GM12878 (cell line): ENCODE results near the gene ARRDC4. TPM values are rescaled to one million over a fixed set of nuclear protein-coding genes. Genes with fewer than 3 reads are reported as not detected.

ENCODE experiments used
- ATAC-seq: fragments of 200-7000 bp; cut with Tn5 transposase; 3 replicates; pipeline ENCODE4 v1.9.1; 2020; ENCODE audit warnings: mild to moderate bottlenecking, moderate library complexity
- Bru-seq: library from RNA; stranded (reverse); fragments of 400-500 nt; gene quantifications from one replicate; lab custom pipeline; 2021; lab: Mats Ljungman, UMichigan
- BruChase-seq, 2 experiments: library from RNA; stranded (reverse); fragments of 400-500 nt; gene quantifications; one replicate each; lab custom pipeline; 2021; lab: Mats Ljungman, UMichigan
- BruUV-seq: library from RNA; stranded (reverse); fragments of 400-500 nt; replicated peaks from 2 replicates; lab custom pipeline; 2021; lab: Mats Ljungman, UMichigan
- CTCF ChIA-PET: fragments of 300-600 bp; sonication (Branson Sonifier 250); formaldehyde crosslinking; extraction: SDS; loops from one replicate; lab custom pipeline; 2021; ENCODE audit warnings: inconsistent platforms; lab: Yijun Ruan, JAX
- POLR2A ChIA-PET: fragments of 350-600 bp; formaldehyde crosslinking; extraction: SDS; loops from one replicate; lab custom pipeline; 2021; ENCODE audit warnings: inconsistent platforms; lab: Charles Lee
- RAD21 ChIA-PET: fragments of 300-600 bp; sonication (Branson Sonifier 250); formaldehyde crosslinking; loops from one replicate; lab custom pipeline; 2023; ENCODE audit warnings: antibody characterized with exemption; ENCODE audit not compliant: unreplicated experiment; lab: Charles Lee
- SMC1A ChIA-PET: fragments of 300-600 bp; sonication (Branson Sonifier 250); formaldehyde crosslinking; loops from one replicate; lab custom pipeline; 2023; ENCODE audit not compliant: unreplicated experiment, uncharacterized antibody; lab: Charles Lee
- DNase-seq: peaks from one replicate; pipeline ENCODE4 v3.0.0-alpha.2; 2011; ENCODE audit warnings: low read depth, low spot score
- FAIRE-seq: peaks from 3 replicates; lab custom pipeline; 2011; peaks lifted over from hg19 to GRCh38; lab: Jason Lieb, UNC
- H2AFZ ChIP-seq: 2 replicates; pipeline ENCODE4 v1.6.0; 2011; ENCODE audit warnings: low read depth, low read length, control low read depth; ENCODE audit not compliant: control insufficient read depth
- H3K27ac ChIP-seq: 2 replicates; pipeline ENCODE4 v1.5.1; 2011; ENCODE audit warnings: control low read depth; ENCODE audit not compliant: control insufficient read depth, insufficient read depth
- H3K27me3 ChIP-seq, 2 experiments: replicated peaks in 1 of 2; 2 replicates each; pipeline versions ENCODE4 v1.6.0 to v1.6.1; 2011; ENCODE audit warnings: low read length in 1 of 2; ENCODE audit not compliant: control insufficient read depth in 2 of 2, insufficient read depth in 2 of 2
- H3K36me3 ChIP-seq, 2 experiments: 2 replicates each; pipeline ENCODE4 v1.5.1; 2011; ENCODE audit warnings: low read length in 1 of 2; ENCODE audit not compliant: control insufficient read depth in 2 of 2, insufficient read depth in 2 of 2
- H3K4me1 ChIP-seq: 2 replicates; pipeline ENCODE4 v1.6.1; 2011; ENCODE audit warnings: mild to moderate bottlenecking, low read length, moderate library complexity, mixed read lengths; ENCODE audit not compliant: control insufficient read depth, insufficient read depth
- H3K4me2 ChIP-seq: 2 replicates; pipeline ENCODE4 v1.6.0; 2011; ENCODE audit warnings: control low read depth; ENCODE audit not compliant: control insufficient read depth, insufficient read depth
- H3K4me3 ChIP-seq: fragments of 200-600 bp; sonication (generic); 2 replicates; pipeline ENCODE4 v1.5.1; 2016
- H3K79me2 ChIP-seq: 2 replicates; pipeline ENCODE4 v1.6.0; 2011; ENCODE audit warnings: low read length; ENCODE audit not compliant: control insufficient read depth, insufficient read depth
- H3K9ac ChIP-seq: 2 replicates; pipeline ENCODE4 v1.8.0; 2011; ENCODE audit warnings: low read length, control low read depth, mixed read lengths; ENCODE audit not compliant: control insufficient read depth, insufficient read depth
- H3K9me3 ChIP-seq: replicated peaks from 3 replicates; pipeline ENCODE4 v1.5.1; 2011; ENCODE audit warnings: mild to moderate bottlenecking, low read length; ENCODE audit not compliant: control insufficient read depth, insufficient read depth
- H4K20me1 ChIP-seq: 2 replicates; pipeline ENCODE4 v1.6.0; 2011; ENCODE audit not compliant: control insufficient read depth, insufficient read depth
- ATF7 ChIP-seq: fragments of 450-650 bp; IDR thresholded peaks from 2 replicates; pipeline ENCODE4 v1.6.1; 2016; ENCODE audit warnings: low read depth, mild to moderate bottlenecking
- BRCA1 ChIP-seq: IDR thresholded peaks from 2 replicates; pipeline ENCODE4 v1.6.1; 2011; ENCODE audit warnings: low read depth, low read length, improper control_type of control experiment
- CEBPB ChIP-seq, 2 experiments: fragments of 150-350 bp in 1 of 2; IDR thresholded peaks; 2 replicates each; pipeline ENCODE4 v1.6.1; 2012 to 2014; ENCODE audit warnings: low read depth in 2 of 2, low read length in 2 of 2, borderline replicate concordance in 1 of 2, inconsistent platforms in 1 of 2
- DPF2 ChIP-seq: fragments of 450-650 bp; IDR thresholded peaks from 2 replicates; pipeline ENCODE4 v1.6.1; 2017; ENCODE audit warnings: mild to moderate bottlenecking
- EGR1 ChIP-seq, 2 experiments: IDR thresholded peaks; 1 replicate in 1 of 2; 2 replicates in 1 of 2; pipeline ENCODE4 v1.6.1; 2011 to 2012; ENCODE audit warnings: low read depth in 2 of 2, low read length in 2 of 2, borderline replicate concordance in 1 of 2, mild to moderate bottlenecking in 1 of 2, moderate library complexity in 1 of 2
- FOXM1 ChIP-seq: IDR thresholded peaks from 2 replicates; pipeline ENCODE4 v1.6.1; 2012; ENCODE audit warnings: low read depth, mild to moderate bottlenecking, inconsistent platforms, low read length, moderate library complexity
- HCFC1 ChIP-seq: fragments of 150-350 bp; IDR thresholded peaks from 2 replicates; pipeline ENCODE4 v1.6.1; 2014; ENCODE audit warnings: low read length
- KAT2A ChIP-seq: conservative IDR thresholded peaks from 2 replicates; pipeline ENCODE4 v1.6.1; 2011; ENCODE audit warnings: low read depth, low read length; ENCODE audit not compliant: control insufficient read depth
- KDM1A ChIP-seq: fragments of 200-600 bp; sonication (generic); IDR thresholded peaks from 2 replicates; pipeline ENCODE4 v1.6.1; 2016; ENCODE audit warnings: borderline replicate concordance
- NFYA ChIP-seq: IDR thresholded peaks from 2 replicates; pipeline ENCODE4 v1.6.1; 2011; ENCODE audit warnings: low read depth, mild to moderate bottlenecking, low read length, improper control_type of control experiment, borderline replicate concordance
- SMARCA5 ChIP-seq: fragments of 450-650 bp; IDR thresholded peaks from 2 replicates; pipeline ENCODE4 v1.6.1; 2017; ENCODE audit warnings: mild to moderate bottlenecking
- SPI1 ChIP-seq: IDR thresholded peaks from 2 replicates; pipeline ENCODE4 v1.6.1; 2011; ENCODE audit warnings: low read depth, mild to moderate bottlenecking, low read length, moderate library complexity, borderline replicate concordance; ENCODE audit not compliant: insufficient read depth
- SREBF1 ChIP-seq: IDR thresholded peaks from 2 replicates; pipeline ENCODE4 v1.6.1; 2012; ENCODE audit warnings: mild to moderate bottlenecking, low read length
- SREBF2 ChIP-seq: IDR thresholded peaks from 2 replicates; pipeline ENCODE4 v1.6.1; 2012; ENCODE audit warnings: mild to moderate bottlenecking, low read length
- TCF12 ChIP-seq: IDR thresholded peaks from 2 replicates; pipeline ENCODE4 v1.6.1; 2011; ENCODE audit warnings: low read depth, mild to moderate bottlenecking, low read length
- ZBED1 ChIP-seq: IDR thresholded peaks from 2 replicates; pipeline ENCODE4 v1.6.1; 2016; ENCODE audit warnings: borderline replicate concordance
- ZNF217 ChIP-seq: fragments of 450-650 bp; IDR thresholded peaks from 2 replicates; pipeline ENCODE4 v1.6.1; 2017; ENCODE audit warnings: antibody characterized with exemption, mild to moderate bottlenecking
- ZNF384 ChIP-seq: IDR thresholded peaks from 2 replicates; pipeline ENCODE4 v1.6.1; 2012; ENCODE audit warnings: low read depth, mild to moderate bottlenecking, low read length, improper control_type of control experiment, borderline replicate concordance
- WGBS: methylation state at CpG from one replicate; pipeline ENCODE4 v1.1.6; 2016; ENCODE audit warnings: low lambda C conversion rate; ENCODE audit not compliant: insufficient replicate concordance, insufficient coverage; ENCODE audit errors: missing lambda C conversion rate; 5-methylcytosine and 5-hydroxymethylcytosine counted together
- in situ Hi-C: fragments of 300-500 bp; cut with MboI; formaldehyde crosslinking; loops from 9 replicates; pipeline ENCODE4 v1.14.3; 2018; ENCODE audit warnings: mixed read lengths
- intact Hi-C: fragments of 100-400 bp; cut with micrococcal nuclease; formaldehyde crosslinking; loops from one replicate; pipeline ENCODE4 v1.14.2; 2022; ENCODE audit not compliant: unreplicated experiment
- long read RNA-seq, 2 experiments: library from polyadenylated mRNA; unstranded; transcript quantifications; one replicate each; pipeline ENCODE4 v2.0.0, GENCODE V29; 2019 to 2020
- polyA minus RNA-seq, 3 experiments: library from RNA; depleted of rRNA, polyadenylated mRNA; stranded (reverse); fragments of >200 nt; gene quantifications; 2 replicates each; pipeline ENCODE4 v1.2.3, GENCODE V29; 2011
- polyA plus RNA-seq, 11 experiments: library from polyadenylated mRNA; depleted of rRNA in 4 of 11; unstranded in 6 of 11; stranded (reverse) in 5 of 11; fragments of >200 nt; fragmentation: Nextera tagmentation in 4 of 11; fragmentation: Illumina TruSeq in 1 of 11; extraction: Ambion mirVana in 4 of 11; extraction: Trizol in 1 of 11; gene quantifications; 1 replicate in 1 of 11; 2 replicates in 10 of 11; pipeline versions ENCODE4 v1.2.1 to v1.2.3, GENCODE V29; 2011 to 2016; ENCODE audit warnings: inconsistent platforms in 2 of 11, missing spikeins in 2 of 11, low read depth in 1 of 11
- total RNA-seq, 4 experiments: library from RNA; depleted of rRNA in 3 of 4; stranded (reverse); fragments of >200 nt in 3 of 4; fragmentation: Illumina TruSeq in 1 of 4; extraction: Trizol in 1 of 4; gene quantifications; 2 replicates each; pipeline versions ENCODE4 v1.2.1 to v1.2.3, GENCODE V29; 2013 to 2021

The ARRDC4 gene, protein sequence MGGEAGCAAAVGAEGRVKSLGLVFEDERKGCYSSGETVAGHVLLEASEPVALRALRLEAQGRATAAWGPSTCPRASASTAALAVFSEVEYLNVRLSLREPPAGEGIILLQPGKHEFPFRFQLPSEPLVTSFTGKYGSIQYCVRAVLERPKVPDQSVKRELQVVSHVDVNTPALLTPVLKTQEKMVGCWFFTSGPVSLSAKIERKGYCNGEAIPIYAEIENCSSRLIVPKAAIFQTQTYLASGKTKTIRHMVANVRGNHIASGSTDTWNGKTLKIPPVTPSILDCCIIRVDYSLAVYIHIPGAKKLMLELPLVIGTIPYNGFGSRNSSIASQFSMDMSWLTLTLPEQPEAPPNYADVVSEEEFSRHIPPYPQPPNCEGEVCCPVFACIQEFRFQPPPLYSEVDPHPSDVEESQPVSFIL
- not detected in 2 replicates for total RNA-seq (2013; cell fraction: nucleolus; rRNA removed)
- total RNA-seq (2014; rRNA removed) (0.05 and 0.06 TPM in 2 replicates), total RNA-seq (2014; rRNA removed; fragmentation: Illumina TruSeq; extraction: Trizol) (0.09 TPM in 2 replicates), total RNA-seq (2021) (0.10 and 0.11 TPM in 2 replicates), polyA plus RNA-seq (2011; rRNA removed) (0.54 and 0.92 TPM in 2 replicates), polyA plus RNA-seq (2014; fragmentation: Illumina TruSeq; extraction: Trizol) (0.07 TPM in 1 of 2 replicates, not detected in the other), polyA plus RNA-seq (2014; fragmentation: Nextera tagmentation; extraction: Ambion mirVana) (under 1 TPM; 0.05 to 0.07 TPM), polyA plus RNA-seq (2014; rRNA removed) (0.08 TPM in 1 of 2 replicates, not detected in the other), polyA plus RNA-seq (2016; fragmentation: Nextera tagmentation; extraction: Ambion mirVana) (under 1 TPM; 0.03 to 0.07 TPM), polyA minus RNA-seq (2011; rRNA and poly(A)+ RNA removed) (0.15 and 0.21 TPM in 2 replicates), Bru-seq, nascent RNA (percentile 19 among the genes with signal in this experiment), BruChase-seq, experiment 1, labeled RNA remaining after a 6-hour chase (not detected), BruChase-seq, experiment 2, labeled RNA remaining after a 2-hour chase (percentile 21 among the genes with signal in this experiment)
- polyA plus RNA-seq (2011; ENCODE audit: low read depth), result not detected
- 0.20 and 0.28 TPM in 2 replicates for polyA plus RNA-seq (2011; cell fraction: cytosol; rRNA removed)
- polyA plus RNA-seq (2011; cell fraction: nucleus; rRNA removed), result 0.51 and 0.81 TPM in 2 replicates
- polyA plus RNA-seq (2012), result 0.05 TPM in 1 of 2 replicates, not detected in the other
- polyA minus RNA-seq (2011; cell fraction: cytosol; rRNA and poly(A)+ RNA removed), result not detected in 2 replicates
- polyA minus RNA-seq (2011; cell fraction: nucleus; rRNA and poly(A)+ RNA removed), result 0.29 and 0.36 TPM in 2 replicates
- long read RNA-seq, experiment 1, result 0 reads
- long read RNA-seq, experiment 2, result 0 reads

GRCh38 chr15:97960364-97961066, at the start of gene ARRDC4:
Gene ARRDC4 (plus strand): TSS chr15:97960703. CDS start chr15:97960862, 159 bp downstream.
- BruUV-seq, result no TSS peak
- no peak within 1 kb of the TSS for H3K27ac ChIP-seq
- no peaks in the 10 kb centered on the region for H3K27me3 ChIP-seq
- FAIRE-seq (no peak), ATAC-seq (peak; percentile 48), DNase-seq (no peak)
- POLR2A ChIA-PET, result no interaction called here
- no peak within 1 kb of the TSS for H3K4me2 ChIP-seq
- no peak within 1 kb of the TSS for H3K9ac ChIP-seq
- RAD21 ChIA-PET, result no interaction called here
- no peaks in the 10 kb centered on the region for H3K4me1 ChIP-seq
- no peaks in the 10 kb centered on the region for H4K20me1 ChIP-seq
- H3K79me2 ChIP-seq, result no peaks in the 10 kb centered on the region
- in situ Hi-C loops (no loop called here), intact Hi-C loops (no loop called here)
- no peak within 1 kb of the TSS for H3K4me3 ChIP-seq
- no peak within 1 kb of the TSS for H2AFZ ChIP-seq
- CTCF ChIA-PET, result no interaction called here
- no peaks in the 10 kb centered on the region; the same call in 1 of the 3 replicates for H3K9me3 ChIP-seq
- 35% methylated on average over 57 of the region's 69 CpGs for WGBS
- SMC1A ChIA-PET, result no interaction called here
- H3K36me3 ChIP-seq, result no peaks in the 10 kb centered on the region
- TF ChIP-seq KAT2A (no peak), HCFC1 (no peak), CEBPB (IDR thresholded peaks at IDR 0.05; ENCODE audit: borderline replicate concordance in 1 of 2, low read depth in 2 of 2, low read length in 2 of 2) (no peak), ATF7 (no peak), TCF12 (no peak), FOXM1 (no peak), SMARCA5 (no peak), SPI1 (no peak), EGR1 (IDR thresholded peaks at IDR 0.05; ENCODE audit: borderline replicate concordance in 1 of 2, low read depth in 2 of 2, low read length in 2 of 2) (0 out of 3 replicates have a peak, but pooled peaks of 1 of the 2 experiments have one; percentile 29), SREBF2 (no peak), ZBED1 (no peak), DPF2 (no peak), NFYA (no peak), BRCA1 (no peak), SREBF1 (no peak), ZNF217 (no peak), KDM1A (no peak), ZNF384 (no peak)
